ACHN (cell line): ENCODE data around the gene RAB31.

Experiments
- DNase-seq: peaks from one replicate; pipeline ENCODE4 v3.0.0-alpha.2; 2015
- in situ Hi-C: cut with HindIII; loops from 2 replicates; pipeline ENCODE4 v1.10.0; 2017; ENCODE audit warnings: low sequenced_read_pairs, low pct_ligation_motif_present, low pct_unique_long_range_greater_than_20kb

RAB31 gene

DNA sequence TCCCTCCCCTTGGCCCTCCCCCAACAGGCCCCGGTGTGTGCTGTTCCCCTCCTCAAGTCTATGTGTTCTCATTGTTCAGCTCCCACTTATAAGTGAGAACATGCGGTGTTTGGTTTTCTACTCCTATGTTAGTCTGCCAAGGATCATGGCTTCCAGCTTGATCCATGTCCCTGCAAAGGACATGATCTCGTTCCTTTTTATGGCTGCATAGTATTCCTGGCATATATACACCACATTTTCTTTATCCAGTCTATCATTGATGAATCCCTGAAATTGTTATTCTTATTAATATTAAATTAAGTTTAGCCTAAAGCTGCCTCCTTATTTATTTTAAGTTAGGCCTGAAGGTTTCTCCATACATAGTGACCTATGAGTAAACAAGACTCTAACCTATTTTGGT, 18.8 kb upstream of the RAB31 start:
- no peak for DNase-seq
- in situ Hi-C loops, result no loop called here

DNA sequence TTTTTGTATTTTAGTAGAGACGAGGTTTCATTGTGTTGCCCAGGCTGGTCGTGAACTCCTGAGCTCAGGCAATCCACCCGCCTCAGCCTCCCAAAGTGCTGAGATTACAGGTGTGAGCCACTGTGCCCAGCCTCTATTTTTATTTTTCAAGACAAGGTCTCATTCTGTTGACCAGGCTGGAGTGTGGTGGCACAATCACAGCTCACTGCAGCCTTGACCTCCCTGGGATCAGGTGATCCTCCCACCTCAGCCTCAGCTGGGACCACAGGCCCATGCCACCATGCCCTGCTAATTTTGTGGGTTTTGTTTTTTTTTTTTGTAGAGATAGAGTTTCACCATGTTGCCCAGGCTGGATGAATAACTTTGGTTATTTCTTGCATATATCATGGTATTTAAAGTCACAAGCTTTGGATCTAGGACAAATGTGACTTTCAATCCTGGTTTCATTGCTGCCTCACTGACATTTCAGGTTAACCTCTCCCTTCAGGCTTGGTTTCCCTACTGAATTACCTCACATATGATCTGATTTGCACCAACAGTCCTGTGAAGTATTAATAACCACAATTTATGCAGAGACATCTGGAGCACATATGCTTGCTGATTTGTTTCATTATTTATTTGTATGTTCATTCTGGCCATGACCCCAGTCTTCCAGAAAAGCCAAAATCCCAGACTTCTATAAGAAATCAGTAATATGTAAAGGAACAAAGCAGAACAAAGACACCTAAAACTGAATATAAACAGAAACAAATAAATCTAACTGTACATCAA, 17.5 kb upstream of the RAB31 start:
- no peak for DNase-seq
- in situ Hi-C loops, result no loop called here

DNA sequence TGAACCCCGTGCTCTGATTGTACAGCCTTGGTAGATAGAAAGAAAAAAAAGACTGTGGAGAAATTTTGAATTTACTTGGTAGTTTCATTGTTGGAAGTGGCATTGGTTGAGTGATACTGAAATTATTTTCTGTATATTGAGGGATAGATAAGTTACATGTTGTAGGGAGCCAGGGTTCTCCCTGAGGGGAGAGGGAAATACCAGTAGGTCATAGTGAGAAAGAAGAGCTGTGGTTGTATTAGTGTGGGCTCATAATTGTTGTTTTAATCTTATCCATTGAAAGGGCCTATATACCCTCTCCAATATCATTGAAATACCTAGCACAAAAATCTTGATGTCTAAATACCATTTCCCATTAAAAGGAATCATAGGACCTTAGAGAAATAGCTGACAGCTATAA, 16.9 kb upstream of the RAB31 start:
- in situ Hi-C loops, result no loop called here
- no peak for DNase-seq

DNA sequence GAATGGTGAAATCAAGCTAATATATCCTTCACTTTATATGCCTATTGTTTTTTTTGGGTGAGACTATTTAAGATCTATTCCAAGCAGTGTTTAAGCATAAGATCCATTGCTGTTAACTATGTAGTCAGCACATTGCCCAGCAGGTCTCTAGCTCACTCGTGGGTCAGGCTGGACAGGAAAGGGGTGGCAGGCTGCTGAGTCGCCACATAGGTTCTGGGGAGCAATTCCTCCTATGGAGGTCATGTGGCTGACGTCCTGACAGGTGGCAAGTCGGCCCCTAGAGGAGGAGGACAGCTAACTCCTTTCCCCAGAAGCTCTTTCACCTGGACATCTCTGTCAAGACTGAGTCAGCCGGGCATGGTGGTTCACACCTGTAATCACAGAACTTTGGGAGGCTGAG, 13.9 kb upstream of the RAB31 start:
- in situ Hi-C loops, result no loop called here
- no peak for DNase-seq

DNA sequence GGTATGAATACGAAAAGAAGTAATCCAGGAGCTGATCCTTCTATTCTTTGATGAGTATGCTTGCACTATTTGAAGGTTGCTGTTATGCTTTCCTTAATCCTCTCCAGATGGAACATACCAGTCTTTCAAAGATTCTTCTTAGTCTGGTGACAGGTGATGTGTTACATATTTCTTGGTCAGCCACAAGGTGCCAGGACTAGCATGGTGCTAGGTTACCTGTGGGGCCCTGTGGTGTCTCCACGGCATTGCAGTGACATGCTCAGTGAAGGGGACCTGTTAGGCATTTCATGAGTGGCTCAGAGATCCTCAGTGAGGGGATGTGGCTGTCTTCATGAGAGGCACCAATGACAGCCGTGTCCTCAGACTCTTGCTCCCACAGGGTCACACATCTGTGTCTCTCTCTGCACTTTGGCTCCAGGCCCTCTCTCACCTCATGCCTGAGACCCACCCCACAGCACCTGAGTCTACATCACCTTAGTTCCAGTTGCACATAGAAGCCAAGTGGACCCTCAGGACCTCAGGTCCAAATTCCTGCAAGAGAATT, 13.1 kb upstream of the RAB31 start:
- DNase-seq, result no peak
- in situ Hi-C loops, result no loop called here

DNA sequence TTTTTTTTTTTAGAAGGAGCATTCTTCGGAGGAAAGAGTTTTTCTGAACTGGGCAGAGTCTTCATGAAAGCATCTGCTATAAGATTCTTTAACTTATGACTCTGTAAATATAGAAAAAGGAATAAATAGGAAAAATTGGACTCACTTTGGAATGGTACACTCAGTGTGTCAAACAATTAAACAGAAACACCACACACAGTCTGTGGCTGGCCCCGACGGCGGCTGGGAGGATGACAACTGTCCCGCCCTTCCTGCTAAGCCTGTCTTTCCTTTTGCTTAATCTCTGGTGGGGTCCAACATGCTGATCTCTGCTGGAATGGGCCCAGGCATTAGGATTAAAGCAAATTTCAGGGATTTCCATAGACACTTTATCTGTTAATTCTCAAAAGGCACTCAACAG, 12.5 kb upstream of the RAB31 start:
- in situ Hi-C loops, result no loop called here
- DNase-seq, result no peak

DNA sequence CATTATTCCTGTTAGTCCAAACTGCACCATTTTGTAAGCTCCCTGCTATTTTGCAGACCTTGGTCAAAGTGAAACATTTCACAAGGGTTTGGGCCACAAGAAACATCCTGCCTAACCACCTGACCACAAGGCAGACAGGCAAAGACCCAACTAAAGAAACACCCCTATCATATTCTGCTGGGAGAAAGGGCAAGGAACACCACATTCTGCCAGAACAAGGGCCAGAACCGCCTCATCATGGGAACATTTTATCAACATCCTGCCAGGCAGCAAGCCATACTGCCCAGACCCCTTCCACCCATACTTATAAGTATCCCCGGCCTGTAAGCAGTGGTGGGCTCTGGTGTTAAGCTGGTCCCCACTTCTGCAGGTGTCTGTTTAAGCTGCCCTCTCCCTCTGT, 12.0 kb upstream of the RAB31 start:
- in situ Hi-C loops, result no loop called here
- DNase-seq, result no peak

DNA sequence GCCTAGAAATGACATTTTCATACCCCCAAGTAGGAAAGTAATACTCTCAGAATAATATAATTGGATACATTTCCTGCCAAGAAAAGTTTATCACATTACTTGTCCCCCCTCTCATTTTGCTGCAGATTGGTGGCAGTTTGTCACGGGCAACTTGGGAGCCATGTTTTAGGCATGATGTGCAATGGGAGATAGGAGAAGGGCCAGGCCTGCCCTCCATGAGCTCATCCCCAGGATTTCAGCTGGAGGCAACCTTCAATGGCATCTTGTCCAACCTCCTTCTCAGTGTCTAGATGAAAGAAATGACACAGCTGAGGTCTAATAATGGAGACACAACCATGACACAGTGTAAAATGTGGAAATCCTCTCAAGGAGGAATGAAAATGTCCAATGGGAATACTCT, 11.4 kb upstream of the RAB31 start:
- no peak for DNase-seq
- in situ Hi-C loops, result no loop called here

DNA sequence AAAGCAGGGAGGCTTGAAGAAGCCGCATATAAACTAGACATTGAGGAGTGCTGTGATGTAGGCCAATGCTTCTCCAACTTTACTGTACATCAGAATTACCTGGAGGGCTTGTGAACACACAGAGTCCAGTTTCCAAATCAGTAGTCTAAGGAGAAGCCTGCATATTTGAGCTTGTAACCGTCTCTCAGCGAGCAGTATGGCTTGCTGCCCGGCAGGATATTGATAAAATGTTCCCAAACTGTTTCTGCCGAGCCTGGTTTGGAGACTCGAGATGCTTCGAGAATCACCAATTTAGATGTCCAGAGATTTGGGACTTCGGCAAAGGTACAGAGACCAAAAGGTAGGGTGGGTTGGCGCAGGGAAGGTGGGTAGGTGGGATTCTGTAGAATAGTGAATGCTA, 11.0 kb upstream of the RAB31 start:
- in situ Hi-C loops, result no loop called here
- no peak for DNase-seq

DNA sequence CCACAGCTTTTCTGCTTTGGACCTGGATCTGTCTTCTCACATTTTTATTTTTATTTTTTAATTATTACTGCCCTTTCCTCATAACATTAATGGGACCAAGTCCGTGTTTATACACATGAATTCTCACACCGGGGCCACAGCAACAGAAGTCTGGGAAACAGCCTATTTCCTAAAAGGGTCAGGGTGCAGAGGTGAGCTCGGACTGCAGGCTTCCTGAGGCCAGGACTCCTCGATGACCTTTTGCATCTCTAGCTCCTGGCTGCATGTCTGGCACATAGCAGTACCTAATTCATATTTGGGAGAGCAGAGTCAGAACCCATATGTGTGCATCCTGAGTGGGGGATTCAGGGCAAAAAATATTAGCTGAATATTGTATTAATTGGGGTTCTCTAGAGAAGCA, 9.6 kb upstream of the RAB31 start:
- DNase-seq, result no peak
- in situ Hi-C loops, result no loop called here

DNA sequence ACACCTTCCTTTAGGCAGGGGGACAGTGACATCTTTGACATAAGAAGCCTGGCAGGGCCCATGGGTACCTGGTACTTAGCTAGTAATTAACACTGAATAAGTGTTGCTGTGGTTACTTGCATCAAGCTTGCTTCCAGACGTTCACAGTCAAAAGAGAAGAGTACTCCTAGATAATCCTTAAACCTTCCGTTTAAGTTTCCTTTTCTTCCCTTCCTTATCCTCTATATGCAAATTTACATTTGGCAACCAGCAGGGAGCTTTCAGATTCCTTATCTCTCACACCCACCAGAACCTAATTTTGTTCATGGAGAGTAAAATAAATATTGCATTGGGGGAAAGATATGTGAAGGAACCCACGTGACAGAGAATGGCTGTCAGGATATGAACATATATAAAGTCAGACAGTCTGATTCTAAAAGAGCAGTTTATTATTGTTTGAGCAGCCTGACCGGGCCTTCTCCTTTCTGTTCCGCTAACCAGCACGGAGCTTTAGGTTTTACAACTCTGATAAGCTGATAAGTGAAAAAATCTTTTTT, 7.8 kb upstream of the RAB31 start:
- DNase-seq, result no peak
- in situ Hi-C loops, result no loop called here

DNA sequence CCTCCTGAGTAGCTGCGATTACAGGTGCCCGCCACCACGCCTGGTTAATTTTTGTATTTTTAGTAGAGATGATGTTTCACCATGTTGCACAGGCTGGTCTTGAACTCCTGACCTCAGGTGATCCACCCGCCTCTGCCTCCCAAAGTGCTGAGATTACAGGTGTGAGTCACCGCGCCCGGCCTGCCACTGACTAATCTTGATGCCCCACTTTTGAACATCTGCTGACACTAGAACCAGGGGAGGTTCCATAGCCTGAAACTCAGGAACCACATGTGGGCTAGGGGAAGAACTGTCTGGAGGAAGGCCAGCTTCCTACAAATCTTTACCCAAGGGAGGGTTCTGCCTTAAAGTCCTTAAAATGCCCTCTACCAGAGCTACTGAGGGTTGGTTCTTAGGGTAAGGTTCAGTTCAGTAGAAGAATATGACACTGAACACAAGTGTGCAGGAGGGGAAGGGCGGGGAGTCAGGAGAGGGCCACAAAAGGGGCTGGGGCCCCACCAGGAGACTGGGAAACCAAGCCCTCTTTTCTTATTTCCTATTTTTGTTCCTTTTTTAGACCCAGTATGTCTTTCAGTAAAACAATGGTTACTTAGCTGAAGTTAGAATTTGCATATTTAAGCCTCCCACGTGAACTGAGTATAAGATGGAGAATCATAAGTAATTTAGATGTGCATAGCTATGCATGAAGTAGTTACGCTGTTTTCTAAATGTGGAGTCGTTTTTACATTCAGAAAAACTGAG, 6.3 kb upstream of the RAB31 start:
- in situ Hi-C loops, result no loop called here
- DNase-seq, result no peak

DNA sequence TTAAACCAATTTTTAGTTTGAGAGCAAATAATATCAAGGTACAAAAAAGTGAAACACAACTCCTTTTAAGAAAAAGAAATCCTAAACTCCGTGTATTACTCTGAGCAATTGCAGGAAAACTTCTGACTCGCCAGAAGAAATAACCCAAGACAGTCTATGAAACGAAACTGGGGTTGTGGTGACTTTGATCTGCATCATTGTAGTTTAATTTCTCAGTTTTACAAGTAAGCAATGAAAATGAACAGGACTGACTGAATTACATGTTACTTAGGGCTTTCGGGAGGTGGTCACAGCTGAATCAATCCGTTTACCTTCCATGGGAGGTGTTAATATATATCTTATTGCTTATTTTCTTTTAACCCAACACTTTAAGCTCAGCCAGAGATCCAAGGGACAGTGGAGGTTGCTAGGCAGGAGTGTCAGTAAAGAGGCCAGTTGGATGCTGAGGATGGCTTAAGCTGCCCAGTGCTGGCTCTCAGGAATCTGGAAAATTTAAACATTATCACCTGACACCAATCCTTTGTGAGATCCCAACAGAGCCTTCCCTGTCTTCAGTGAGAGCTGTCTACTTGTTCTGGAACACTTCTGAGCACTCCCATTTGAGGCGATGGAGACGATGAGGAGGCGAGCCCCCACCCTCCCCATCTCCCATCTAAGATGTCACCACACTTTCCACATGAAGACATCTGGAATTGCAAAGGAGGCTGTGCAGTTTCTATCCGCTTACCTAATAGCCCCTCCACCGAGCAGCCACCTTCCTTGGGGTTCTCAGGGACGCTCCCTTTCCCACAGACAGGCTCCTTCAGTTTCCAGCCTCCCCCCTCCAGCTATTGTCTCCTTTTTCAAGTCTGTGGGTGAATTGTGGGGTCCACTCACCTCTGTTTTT, 3.6 kb upstream of the RAB31 start:
- DNase-seq, result no peak
- in situ Hi-C loops, result no loop called here

DNA sequence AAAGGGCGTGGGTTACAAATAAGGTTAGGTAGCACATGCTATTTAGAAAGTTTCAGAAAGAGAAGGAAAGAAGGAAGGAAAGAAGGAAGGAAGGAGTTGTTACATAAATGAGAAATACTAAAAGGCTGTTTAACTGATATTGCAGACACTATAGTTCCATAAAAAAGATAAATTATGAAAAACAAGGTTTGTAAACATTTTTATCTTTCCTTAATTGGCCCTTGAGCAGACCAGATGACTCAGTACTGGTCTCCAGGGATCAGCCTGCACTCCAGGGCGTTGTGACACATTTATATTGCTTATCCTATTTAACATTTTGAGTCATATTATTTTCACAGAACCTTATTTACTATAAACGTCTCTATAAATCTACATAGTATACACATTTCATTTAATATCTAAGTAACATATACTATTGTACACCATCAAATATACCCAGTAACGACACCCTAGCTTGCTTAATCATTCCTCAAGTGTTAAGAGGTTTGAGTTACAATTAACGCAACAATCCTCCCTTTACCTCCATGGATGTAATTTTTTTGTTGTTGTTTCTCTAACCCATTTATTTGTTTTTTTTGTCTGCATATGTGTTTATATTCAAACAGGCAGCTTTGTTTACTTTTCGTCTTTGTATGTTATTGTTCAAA, 2.8 kb upstream of the RAB31 start:
- in situ Hi-C loops, result no loop called here
- DNase-seq, result no peak

DNA sequence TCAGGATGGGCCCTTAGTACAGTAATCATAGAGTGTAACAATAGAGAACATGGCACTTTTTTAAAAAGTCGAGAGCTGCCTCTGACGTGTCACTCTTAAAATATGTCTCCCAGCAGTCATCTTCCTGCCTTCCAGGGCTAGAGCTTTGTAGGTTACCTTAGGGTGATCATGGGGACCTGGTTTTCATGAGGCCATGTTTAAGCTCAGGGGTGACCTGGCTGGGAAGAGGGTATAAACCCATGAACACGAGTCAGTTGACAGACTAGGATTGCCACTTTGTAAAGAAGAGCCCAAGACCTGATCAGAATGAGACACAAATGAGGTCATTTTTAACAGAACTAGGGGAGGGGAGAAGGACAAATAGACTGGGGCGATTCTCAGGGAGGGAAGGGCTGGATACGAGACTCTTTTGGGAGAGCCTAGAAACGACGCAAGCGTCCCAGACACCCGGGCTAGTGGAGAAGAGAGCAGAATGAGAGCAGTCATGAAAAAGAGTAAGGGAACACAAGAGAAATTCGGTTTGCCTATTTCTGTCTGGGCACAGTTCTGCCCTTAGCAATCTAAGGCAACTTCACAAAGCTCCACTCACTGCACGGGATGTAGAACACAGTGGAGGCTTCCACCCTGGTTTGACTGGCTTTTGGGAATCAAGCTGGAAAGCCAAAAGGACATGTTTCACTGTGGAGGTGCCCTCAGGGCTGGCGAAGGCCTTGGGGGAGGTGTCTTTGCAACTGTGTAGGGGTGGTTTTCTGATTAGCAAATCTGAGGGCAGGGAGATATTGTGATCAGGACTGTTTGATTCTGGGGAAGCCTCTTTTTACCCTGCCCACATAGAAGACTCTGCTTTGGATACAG, 1.8 kb upstream of the RAB31 start:
- in situ Hi-C loops, result no loop called here
- DNase-seq, result no peak

DNA sequence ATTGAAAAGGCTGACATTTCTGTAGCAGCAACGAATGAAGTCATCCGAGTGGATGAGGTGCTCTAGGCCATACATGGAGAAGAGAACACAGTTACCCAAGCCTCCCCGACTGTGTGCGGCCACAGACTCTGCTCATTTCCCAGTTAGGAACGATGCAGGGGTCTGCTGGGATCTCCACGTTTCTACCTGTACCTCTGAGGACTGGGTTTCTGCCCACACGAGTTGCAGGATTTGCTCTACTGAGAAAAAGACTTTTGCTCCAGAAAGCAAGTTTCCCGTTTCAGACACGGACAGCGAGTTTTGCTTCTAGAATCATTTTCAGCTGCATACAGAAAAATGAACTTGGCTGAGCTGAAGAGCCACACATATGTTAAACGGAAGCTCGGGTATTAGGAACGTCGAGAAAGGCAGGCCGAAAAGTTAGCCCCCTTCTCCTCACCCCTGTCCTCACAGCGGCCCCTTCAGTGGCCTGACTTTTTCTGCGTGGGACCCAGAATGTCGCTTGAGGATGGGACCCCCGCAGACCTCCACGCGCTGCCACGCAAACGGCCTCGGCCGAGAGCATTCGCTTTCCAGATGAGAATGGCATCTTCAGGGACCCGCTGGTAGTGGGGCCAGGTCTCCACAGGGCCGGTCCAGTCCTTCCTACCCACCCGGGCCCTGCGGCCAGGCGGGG, 582 bp upstream of the RAB31 start:
- DNase-seq, result no peak
- in situ Hi-C loops, result no loop called here
